Smooth muscle cell (in vitro differentiated cells): Measurements from ENCODE around the gene SIVA1. TPM values are rescaled to one million over a fixed set of nuclear protein-coding genes. Genes with fewer than 3 reads are reported as not detected.

ENCODE experiments used
- DNase-seq: peaks from one replicate; lab custom pipeline; 2025; ENCODE audit not compliant: unreplicated experiment; lab: John Stamatoyannopoulos, UW
- H2AFZ ChIP-seq: fragments of 200-600 bp; sonication (generic); 2 replicates; pipeline ENCODE4 v1.6.0; 2016; ENCODE audit warnings: antibody characterized with exemption, low read depth, mild to moderate bottlenecking
- H3F3A ChIP-seq: fragments of 200-600 bp; sonication (generic); 2 replicates; pipeline ENCODE4 v1.6.0; 2017; ENCODE audit warnings: antibody characterized with exemption, low read depth
- H3K27ac ChIP-seq: fragments of 200-600 bp; sonication (generic); 2 replicates; pipeline ENCODE4 v1.5.1; 2016; ENCODE audit warnings: low read depth, mild to moderate bottlenecking
- H3K27me3 ChIP-seq: fragments of 200-600 bp; sonication (generic); 2 replicates; pipeline ENCODE4 v1.6.1; 2016; ENCODE audit warnings: low read depth, mild to moderate bottlenecking
- H3K36me3 ChIP-seq: fragments of 200-600 bp; sonication (generic); 2 replicates; pipeline ENCODE4 v1.5.1; 2016; ENCODE audit warnings: low read depth
- H3K4me1 ChIP-seq: fragments of 200-600 bp; sonication (generic); 2 replicates; pipeline ENCODE4 v1.5.1; 2016; ENCODE audit warnings: low read depth
- H3K4me2 ChIP-seq: fragments of 200-600 bp; sonication (generic); 2 replicates; pipeline ENCODE4 v1.6.0; 2016; ENCODE audit warnings: mild to moderate bottlenecking
- H3K4me3 ChIP-seq: fragments of 200-600 bp; sonication (generic); 2 replicates; pipeline ENCODE4 v1.5.1; 2016; ENCODE audit warnings: mild to moderate bottlenecking
- H3K79me2 ChIP-seq: fragments of 200-600 bp; sonication (generic); 2 replicates; pipeline ENCODE4 v1.6.0; 2016; ENCODE audit warnings: low read depth, mild to moderate bottlenecking
- H3K9ac ChIP-seq: fragments of 200-600 bp; sonication (generic); 2 replicates; pipeline ENCODE4 v1.6.0; 2016; ENCODE audit warnings: low read depth
- H3K9me3 ChIP-seq: fragments of 200-600 bp; sonication (generic); replicated peaks from 2 replicates; pipeline ENCODE4 v1.5.1; 2016; ENCODE audit warnings: low read depth
- H4K20me1 ChIP-seq: fragments of 200-600 bp; sonication (generic); 2 replicates; pipeline ENCODE4 v1.6.0; 2016; ENCODE audit warnings: low read depth
- WGBS: methylation state at CpG from one replicate; pipeline ENCODE4 v1.1.7; 2016; ENCODE audit warnings: low lambda C conversion rate; 5-methylcytosine and 5-hydroxymethylcytosine counted together
- polyA plus RNA-seq: library from polyadenylated mRNA; unstranded; fragments of >200 nt; fragmentation: Nextera tagmentation; extraction: Ambion mirVana; gene quantifications from 2 replicates; pipeline ENCODE4 v1.2.1, GENCODE V29; 2016
- total RNA-seq: library from RNA; depleted of rRNA; stranded (reverse); fragments of >200 nt; gene quantifications from 2 replicates; pipeline ENCODE4 v1.2.3, GENCODE V29; 2014
- TF ChIP-seq, protein P1 (sequence below): fragments of 200-600 bp; sonication (generic); IDR thresholded peaks from 2 replicates; pipeline ENCODE4 v1.5.1; 2017; ENCODE audit warnings: borderline replicate concordance, mild to moderate bottlenecking, antibody characterized with exemption; ENCODE audit not compliant: insufficient read depth, poor library complexity, severe bottlenecking

The SIVA1 gene
- total and polyA plus RNA-seq, 2 experiments from 2014 or later, result 78.5 to 118 TPM

DNA sequence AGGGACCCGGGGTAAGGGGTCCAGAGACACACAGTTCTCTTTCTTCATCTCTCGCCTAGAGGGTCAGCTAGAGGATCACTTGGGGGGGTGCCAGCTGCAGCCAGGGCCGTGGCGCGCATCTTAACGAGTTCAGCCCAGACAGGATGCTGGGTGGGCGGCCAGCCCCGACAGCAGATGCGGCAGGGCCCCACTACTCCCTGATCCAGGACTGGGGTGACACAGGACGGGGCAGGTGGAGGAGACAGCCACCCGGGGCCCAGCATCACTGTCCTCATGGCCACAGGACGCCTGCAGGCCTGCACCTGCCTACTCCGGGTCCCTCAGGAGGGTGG, 29.8 kb downstream of the SIVA1 start:
- no peak for DNase-seq
- peaks cover 10% of the 10 kb centered on the region for H3K79me2 ChIP-seq
- 95% methylated on average over 11 of the region's 13 CpGs for WGBS
- peaks cover 97% of the 10 kb centered on the region for H4K20me1 ChIP-seq
- H3K9me3 ChIP-seq, result no peaks in the 10 kb centered on the region
- no peak overlapping the region for H3K4me3 ChIP-seq
- TF ChIP-seq, protein P1, sequence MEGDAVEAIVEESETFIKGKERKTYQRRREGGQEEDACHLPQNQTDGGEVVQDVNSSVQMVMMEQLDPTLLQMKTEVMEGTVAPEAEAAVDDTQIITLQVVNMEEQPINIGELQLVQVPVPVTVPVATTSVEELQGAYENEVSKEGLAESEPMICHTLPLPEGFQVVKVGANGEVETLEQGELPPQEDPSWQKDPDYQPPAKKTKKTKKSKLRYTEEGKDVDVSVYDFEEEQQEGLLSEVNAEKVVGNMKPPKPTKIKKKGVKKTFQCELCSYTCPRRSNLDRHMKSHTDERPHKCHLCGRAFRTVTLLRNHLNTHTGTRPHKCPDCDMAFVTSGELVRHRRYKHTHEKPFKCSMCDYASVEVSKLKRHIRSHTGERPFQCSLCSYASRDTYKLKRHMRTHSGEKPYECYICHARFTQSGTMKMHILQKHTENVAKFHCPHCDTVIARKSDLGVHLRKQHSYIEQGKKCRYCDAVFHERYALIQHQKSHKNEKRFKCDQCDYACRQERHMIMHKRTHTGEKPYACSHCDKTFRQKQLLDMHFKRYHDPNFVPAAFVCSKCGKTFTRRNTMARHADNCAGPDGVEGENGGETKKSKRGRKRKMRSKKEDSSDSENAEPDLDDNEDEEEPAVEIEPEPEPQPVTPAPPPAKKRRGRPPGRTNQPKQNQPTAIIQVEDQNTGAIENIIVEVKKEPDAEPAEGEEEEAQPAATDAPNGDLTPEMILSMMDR, result no peak
- H3K27ac ChIP-seq, result no peak overlapping the region
- no peak overlapping the region for H3K9ac ChIP-seq
- no peaks in the 10 kb centered on the region for H3F3A ChIP-seq
- no peaks in the 10 kb centered on the region for H3K36me3 ChIP-seq
- no peak overlapping the region for H3K4me2 ChIP-seq
- no peaks in the 10 kb centered on the region for H3K4me1 ChIP-seq
- H3K27me3 ChIP-seq, result no peaks in the 10 kb centered on the region
- H2AFZ ChIP-seq, result no peak overlapping the region

DNA sequence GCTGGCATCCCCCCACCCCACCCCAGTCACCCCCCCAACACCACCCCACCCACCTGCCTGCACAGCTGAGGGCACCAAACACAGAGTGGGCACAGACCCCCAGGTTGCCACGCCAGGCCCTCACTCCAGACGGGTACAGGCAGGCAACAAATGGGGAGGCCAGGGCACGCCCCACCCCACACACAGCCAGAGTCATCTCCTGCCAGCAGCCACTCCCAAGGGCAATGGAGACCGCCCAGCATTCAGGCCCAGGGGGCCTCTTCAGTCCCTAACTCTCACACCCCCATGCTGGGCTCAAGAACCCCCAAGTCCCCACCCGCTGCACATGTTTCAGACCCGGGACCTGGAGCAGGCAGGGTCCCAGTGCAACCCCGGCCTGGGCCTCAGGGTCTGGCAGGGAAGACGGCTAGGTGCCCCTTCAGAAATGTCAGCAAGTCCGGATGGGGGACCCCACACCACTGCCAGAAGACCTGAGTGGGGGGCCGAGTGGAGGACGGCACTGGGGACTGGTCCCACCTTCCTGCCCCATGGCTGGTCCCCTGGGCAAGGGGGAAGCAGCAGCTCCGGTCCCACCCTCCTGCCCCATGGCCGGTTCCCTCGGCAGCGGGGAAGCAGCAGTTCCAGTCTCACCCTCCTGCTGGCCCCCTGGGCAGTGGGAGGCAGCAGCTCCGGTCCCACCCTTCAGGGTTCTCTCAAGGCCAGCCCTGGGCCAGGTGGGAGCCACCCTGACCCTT, 30.7 kb downstream of the SIVA1 start:
- Histone ChIP-seq H3F3A (no peaks in the 10 kb centered on the region), H3K27ac (no peak overlapping the region), H3K9ac (no peak overlapping the region), H4K20me1 (peaks cover 97% of the 10 kb centered on the region), H3K4me1 (no peaks in the 10 kb centered on the region), H3K27me3 (no peaks in the 10 kb centered on the region), H3K4me3 (no peak overlapping the region), H2AFZ (no peak overlapping the region), H3K36me3 (no peaks in the 10 kb centered on the region), H3K79me2 (peaks cover 18% of the 10 kb centered on the region), H3K4me2 (no peak overlapping the region), H3K9me3 (no peaks in the 10 kb centered on the region)
- TF ChIP-seq, protein P1, result no peak
- DNase-seq, result no peak
- WGBS, result 97% methylated on average over 12 of the region's 16 CpGs

DNA sequence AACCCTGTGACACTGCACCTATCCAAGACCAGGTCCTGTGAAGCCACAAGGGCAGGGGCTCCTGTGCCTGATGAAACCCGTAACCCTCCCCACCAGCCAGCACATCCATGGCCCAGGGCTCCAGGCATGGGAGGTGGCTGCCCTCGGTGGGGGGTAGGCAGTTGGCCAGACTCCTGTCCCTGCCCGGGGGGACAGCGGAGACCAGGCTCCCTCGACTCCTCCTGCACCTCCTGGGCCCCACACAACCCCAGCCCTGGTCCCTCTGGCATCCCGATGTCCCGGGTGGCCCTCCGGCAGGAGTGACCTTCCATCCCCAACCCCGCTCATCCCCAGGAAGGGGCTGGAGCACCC, 31.2 kb downstream of the SIVA1 start:
- TF ChIP-seq, protein P1, result no peak
- Histone ChIP-seq H3K36me3 (no peaks in the 10 kb centered on the region), H3K9me3 (no peaks in the 10 kb centered on the region), H3K4me2 (no peak overlapping the region), H3K27me3 (no peaks in the 10 kb centered on the region), H3F3A (no peaks in the 10 kb centered on the region), H3K4me1 (no peaks in the 10 kb centered on the region), H3K9ac (no peak overlapping the region), H3K79me2 (peaks cover 22% of the 10 kb centered on the region), H4K20me1 (peaks cover 97% of the 10 kb centered on the region), H2AFZ (no peak overlapping the region), H3K27ac (no peak overlapping the region), H3K4me3 (no peak overlapping the region)
- WGBS, result 88% methylated on average over 9 of the region's 9 CpGs
- no peak for DNase-seq
